ENCODE results near the gene JPH2.

GRCh38 chr20:44123874-44124535 lies 63.0 kb downstream of the JPH2 start:
- TF ChIP-seq RFX5 (IDR thresholded peaks at IDR 0.05; ENCODE audit: low read depth, low read length) (no peak), CEBPB (IDR thresholded peaks at IDR 0.05; ENCODE audit: low read depth, low read length) (no peak), MXI1 (IDR thresholded peaks at IDR 0.05; ENCODE audit: borderline replicate concordance, low read depth, low read length) (no peak), CTCF (conservative IDR thresholded peaks at IDR 0.05; ENCODE audit: low read depth, low read length) (no peak), SMC3 (IDR thresholded peaks at IDR 0.05; ENCODE audit: low read depth, low read length) (no peak), BHLHE40 (IDR thresholded peaks at IDR 0.05; ENCODE audit: low read depth, low read length) (no peak), MAFK (IDR thresholded peaks at IDR 0.05; ENCODE audit: low read depth, low read length) (no peak), USF2 (IDR thresholded peaks at IDR 0.05; ENCODE audit: low read depth, low read length) (no peak), POLR2A (IDR thresholded peaks at IDR 0.05; ENCODE audit: low read depth, low read length) (no peak)
